ENCODE results near the gene AEN.
"Not testable (repeated sequence)": the region's sequence is repeated elsewhere in the genome, so short reads cannot be mapped to it uniquely, and the experiment has no call there.

The AEN gene

GRCh38 chr15:88630798-88631463 is 9.8 kb downstream of the AEN start:
- DNase-seq (ENCODE audit: low read depth) = no peak

DNA sequence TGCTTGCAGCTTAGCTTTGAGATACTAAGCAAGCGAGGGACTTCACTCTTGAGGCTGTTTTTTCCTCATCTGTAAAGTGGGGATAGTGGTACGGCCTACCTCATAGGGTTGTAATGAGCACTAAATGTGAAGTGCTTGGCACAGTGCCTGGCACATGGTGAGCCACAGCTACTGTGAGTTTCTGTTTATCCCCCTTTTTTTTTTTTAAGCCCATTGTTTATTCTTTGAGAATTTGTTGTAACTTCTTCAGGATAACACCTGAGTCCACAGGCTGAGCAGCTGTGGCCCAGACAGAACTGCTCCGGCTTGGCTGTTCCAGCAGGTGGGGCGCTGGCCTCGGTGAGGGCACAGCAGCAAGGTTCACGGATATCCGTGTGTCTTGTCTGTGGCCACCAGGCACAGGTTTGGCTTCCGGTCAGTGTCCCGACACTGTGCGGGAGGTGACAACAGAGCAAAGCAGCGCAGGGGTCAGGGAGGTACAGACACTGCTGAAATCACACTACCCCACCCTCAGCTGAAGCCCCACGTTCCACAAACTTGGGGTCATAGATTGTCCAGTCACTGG is 10.4 kb downstream of the AEN start:
- DNase-seq (ENCODE audit: low read depth) = no peak

DNA sequence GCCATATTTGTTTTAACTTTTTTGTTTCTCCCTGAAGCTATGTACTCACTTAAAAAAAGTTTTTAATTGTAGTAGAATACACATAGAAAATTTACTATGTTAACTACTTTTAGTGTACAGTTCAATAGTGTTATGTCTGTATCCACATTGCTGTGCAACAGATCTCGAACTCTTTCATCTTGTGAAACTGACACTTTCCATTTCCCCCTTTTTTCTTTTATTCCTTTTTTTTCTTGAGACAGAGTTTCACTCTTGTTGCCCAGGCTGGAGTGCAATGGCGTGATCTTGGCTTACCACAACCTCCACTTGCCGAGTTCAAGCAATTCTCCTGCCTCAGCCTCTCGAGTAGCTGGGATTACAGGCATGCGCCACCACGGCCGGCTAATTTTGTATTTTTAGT is 11.7 kb downstream of the AEN start:
- DNase-seq (ENCODE audit: low read depth) = not testable (repeated sequence)

- no peak for DNase-seq (ENCODE audit: low read depth)
These were observed 13.3 kb downstream of the AEN start for GRCh38 chr15:88634449-88634848.

DNA sequence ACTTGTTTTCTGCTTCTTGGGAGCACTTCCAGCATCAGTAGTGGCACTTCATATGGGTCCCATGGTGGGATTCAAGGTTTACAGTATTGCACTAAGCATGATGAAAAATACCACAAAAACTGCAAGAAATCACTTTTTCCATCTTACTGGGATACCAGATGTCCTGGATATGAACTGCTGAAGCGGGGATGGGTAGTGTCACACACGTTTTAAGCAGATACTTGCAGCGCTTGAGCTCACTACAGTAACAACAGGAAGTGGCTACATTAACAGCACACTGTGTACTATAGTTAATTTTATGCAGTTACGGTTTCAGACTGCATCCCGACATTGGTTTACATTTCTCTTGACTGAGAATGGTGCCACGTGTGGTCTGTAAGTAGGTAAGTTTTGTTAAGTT is 14.2 kb downstream of the AEN start:
- no peak for DNase-seq (ENCODE audit: low read depth)

GRCh38 chr15:88636050-88636449 is 14.9 kb downstream of the AEN start:
- DNase-seq (ENCODE audit: low read depth) = no peak

- no peak for DNase-seq (ENCODE audit: low read depth)
These were observed 15.5 kb downstream of the AEN start for GRCh38 chr15:88636654-88637053.

- DNase-seq (ENCODE audit: low read depth) = no peak
These were observed 16.3 kb downstream of the AEN start for GRCh38 chr15:88637436-88637835.

DNA sequence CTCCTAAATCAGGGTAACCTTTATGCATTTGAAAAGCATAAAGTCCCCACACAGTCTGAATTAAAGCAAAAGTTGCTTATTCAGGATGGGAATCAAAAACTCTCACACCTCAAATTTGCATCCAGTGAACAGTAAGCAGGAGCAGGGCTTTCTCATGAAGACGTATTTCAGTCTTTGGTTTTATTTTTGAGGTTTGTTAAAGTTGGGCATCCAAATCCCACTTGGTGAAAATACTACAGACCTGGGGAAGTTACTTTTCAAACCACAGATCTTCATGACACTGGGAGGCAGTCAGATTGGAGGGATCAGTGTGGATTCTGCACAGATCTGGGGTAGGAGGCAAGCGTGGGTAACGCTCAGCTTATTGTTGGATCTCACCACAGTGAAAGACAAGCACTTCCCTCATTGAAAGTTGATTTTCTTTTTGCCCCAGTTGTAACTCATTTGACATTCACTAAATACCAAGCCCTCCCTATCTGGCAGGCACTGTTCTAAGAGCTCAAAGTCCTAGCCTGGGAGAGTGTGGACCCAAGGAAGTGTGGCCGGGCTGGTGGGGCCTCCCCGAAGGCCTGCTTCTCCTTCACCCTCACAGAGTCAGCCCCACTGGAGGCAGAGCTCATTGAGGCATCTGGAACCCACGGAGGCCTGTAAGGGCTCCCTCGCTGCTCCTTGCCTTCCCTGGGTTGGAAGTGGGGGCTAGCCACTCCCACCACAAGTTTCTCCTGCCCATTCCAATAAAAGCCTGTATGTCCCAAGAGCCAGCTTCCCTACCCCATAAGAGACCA is 16.9 kb downstream of the AEN start:
- DNase-seq (ENCODE audit: low read depth) = no peak

DNA sequence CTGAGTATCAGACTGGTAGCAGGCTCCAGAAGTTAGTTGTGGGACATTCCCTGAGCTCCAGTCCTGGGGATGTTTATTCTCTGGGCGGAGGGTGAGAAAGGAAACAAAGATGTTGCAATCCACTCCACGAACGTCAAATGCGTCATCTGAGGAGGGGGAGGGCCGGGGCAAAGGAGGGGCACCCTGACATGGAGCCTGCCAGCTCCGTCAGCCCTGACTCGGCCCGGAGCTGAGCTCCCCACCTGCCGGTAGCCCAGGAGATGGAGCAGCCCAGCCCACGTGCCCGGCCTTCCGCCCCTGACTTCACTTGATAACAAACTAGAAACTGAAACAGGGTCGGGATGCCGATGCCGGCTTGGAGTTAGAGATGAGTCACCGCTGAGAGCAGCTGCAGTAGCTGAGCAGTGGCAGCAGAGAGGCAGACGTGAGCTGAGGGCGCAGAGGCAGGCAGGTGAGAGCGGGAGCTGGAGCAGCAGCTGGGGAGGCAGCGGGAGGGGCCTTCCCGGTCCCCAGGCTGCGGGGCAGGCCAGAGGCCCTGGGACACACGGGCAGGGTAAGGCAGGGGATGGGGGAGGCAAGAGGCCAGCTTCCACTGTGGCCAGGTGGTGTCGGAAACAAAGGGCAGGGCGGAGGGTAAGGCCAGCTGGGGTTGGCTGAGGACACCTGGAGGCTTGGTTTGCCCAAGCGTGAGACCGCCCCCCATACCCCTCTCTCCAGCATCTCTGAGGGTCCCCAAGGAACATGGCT is 17.7 kb downstream of the AEN start, which contains the start of gene ISG20:
Gene ISG20 (plus strand): TSS at position 391 of the 747 bp plus-strand sequence. CDS start 351 bp downstream, at position 742.
- DNase-seq (ENCODE audit: low read depth) = peak; percentile 93

GRCh38 chr15:88641959-88642452 is 20.9 kb downstream of the AEN start:
- no peak for DNase-seq (ENCODE audit: low read depth)

DNA sequence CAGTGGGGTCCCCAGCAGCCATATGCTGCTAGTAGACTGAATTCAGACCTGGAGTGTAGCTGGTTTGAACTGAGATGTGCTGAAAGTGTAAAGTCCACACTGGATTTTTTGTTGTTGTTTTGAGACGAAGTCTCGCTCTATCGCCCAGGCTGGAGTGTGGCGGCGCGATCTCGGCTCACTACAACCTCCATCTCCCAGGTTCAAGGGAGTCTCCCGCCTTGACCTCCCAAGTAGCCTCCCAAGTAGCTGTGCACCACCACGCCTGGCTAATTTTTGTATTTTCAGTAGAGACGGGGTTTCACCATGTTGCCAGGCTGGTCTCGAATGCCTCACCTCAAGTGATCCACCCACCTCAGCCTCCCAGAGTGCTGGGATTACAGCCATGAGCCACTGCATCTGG is 21.4 kb downstream of the AEN start:
- not testable (repeated sequence) for DNase-seq (ENCODE audit: low read depth)

GRCh38 chr15:88644741-88645140 is 23.6 kb downstream of the AEN start:
- no peak for DNase-seq (ENCODE audit: low read depth)

GRCh38 chr15:88645171-88646087 is 24.3 kb downstream of the AEN start:
- no peak for DNase-seq (ENCODE audit: low read depth)

- no peak for DNase-seq (ENCODE audit: low read depth)
These were observed 24.9 kb downstream of the AEN start for GRCh38 chr15:88646088-88646405.

- no peak for DNase-seq (ENCODE audit: low read depth)
These were observed 25.8 kb downstream of the AEN start for GRCh38 chr15:88646951-88647350.

DNA sequence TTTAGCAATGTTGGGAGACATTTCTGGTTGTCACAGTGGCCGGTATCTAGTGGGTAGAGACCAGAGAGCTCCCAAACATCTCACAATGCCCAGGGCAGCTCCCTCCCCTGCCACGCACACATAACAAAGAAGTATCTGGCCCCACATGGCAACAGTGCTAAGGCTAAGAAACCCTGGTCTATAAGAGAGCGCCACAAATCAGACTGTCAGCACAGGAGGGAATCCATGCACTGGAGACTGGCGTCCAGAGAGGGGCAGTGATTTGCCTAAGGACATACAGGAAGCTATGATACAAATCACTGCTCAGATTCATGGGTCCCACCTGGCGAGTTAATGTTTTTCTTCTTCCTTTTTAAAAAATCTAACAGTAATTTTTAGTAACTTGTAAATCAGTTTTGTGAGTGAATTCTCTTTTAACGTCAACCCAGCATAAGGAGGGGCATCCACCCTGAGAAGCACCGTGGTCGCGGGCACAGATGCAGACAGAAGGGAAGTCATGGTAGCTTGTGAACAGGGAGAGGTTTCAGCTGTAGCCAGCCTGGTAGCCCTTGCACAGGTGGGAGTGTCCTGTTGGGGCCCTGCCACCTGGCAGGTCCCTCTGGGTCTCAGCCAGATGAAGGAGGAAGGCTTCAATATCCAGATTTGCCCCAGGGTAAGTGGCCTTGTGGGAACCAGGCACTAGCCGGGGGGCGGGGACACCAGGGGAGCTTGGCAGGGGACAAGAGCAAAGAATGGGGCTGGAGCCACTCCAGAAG is 26.4 kb downstream of the AEN start:
- DNase-seq (ENCODE audit: low read depth) = no peak

DNA sequence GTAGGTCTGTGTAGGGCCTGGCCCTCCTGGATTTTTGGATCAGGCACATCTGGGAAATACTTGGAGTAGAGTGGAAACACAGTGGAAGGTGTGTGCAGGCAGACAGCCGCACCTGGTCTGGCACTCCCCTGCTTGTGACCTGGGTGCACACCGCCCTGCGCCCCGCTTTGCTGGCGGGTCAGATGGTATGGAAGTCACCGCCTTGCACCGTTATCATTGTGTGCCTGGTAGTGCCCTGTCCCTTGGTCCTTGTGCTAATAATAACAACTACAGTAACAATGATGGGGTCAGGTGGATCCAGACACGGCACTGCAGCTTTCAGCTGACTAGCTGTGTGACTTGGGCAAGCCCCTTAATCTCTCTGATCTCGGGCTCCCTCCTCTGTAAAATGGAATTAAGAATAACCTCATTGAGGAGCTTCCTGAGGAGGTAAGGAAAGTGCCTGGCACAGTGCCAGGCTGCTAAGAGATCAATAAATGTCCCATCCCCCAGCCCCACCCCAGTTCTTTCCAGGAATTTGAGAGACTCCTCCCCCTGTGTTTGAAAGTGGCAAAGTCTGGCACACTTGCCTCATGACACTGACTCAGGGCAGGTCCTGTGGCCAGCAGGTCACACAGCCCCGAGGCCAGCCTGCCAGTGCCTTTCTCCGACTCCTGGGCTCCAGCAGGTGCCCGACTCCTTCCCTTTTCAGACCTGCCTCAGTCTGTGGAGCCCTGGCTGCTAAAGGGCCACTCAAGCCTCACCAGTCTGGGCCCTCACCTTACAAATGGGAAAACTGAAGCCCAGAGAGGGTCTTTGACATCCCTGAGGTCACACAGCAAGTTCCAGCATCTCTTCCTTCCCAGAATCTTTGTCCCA is 27.4 kb downstream of the AEN start:
- no peak for DNase-seq (ENCODE audit: low read depth)

GRCh38 chr15:88649286-88649733 is 28.2 kb downstream of the AEN start:
- no peak for DNase-seq (ENCODE audit: low read depth)
